HG03159 (cell line): ENCODE results near the gene SSX2.
"Not testable (repeated sequence)": the region's sequence is repeated elsewhere in the genome, so short reads cannot be mapped to it uniquely, and the experiment has no call there.

Source experiments
- ATAC-seq: cut with Tn5 transposase; IDR thresholded peaks from one replicate; pipeline ENCODE4 v1.9.1; 2021; ENCODE audit warnings: mild to moderate bottlenecking, moderate library complexity; ENCODE audit not compliant: unreplicated experiment

SSX2 gene

GRCh38 chrX:52707078-52707477, at the start of gene SSX2:
TSS of gene SSX2 (minus strand) at chrX:52707178. CDS start at chrX:52705749, 1,429 bp downstream.
- not testable (repeated sequence) for ATAC-seq

DNA sequence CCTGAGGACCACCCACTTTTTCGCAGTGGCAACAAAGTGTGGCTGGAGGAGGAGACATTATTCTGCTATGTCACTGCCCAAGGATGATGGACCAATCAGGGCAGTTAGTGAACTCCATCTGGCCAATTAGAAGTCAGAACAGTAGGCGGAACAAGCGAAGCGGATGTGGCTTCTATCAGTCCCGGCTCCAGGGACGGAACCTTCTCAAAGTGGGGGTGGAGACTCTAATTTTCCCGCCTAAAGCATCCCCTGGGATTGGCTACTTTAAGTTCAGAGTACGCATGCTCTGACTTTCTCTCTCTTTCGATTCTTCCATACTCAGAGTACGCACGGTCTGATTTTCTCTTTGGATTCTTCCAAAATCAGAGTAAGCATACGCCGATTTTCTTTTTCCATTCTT, 44.0 kb upstream of the SSX2 start, which contains the start of gene SSX2B:
Gene SSX2B, plus strand, starts transcription at position 301 of the 400 bp plus-strand sequence. CDS start 1,429 bp downstream, outside the sequence.
- not testable (repeated sequence) for ATAC-seq

GRCh38 chrX:52692034-52692433, 14.9 kb downstream of the SSX2 start:
- ATAC-seq = not testable (repeated sequence)

- not testable (repeated sequence) for ATAC-seq
These were observed 44.8 kb downstream of the SSX2 start for GRCh38 chrX:52662218-52662617.

DNA sequence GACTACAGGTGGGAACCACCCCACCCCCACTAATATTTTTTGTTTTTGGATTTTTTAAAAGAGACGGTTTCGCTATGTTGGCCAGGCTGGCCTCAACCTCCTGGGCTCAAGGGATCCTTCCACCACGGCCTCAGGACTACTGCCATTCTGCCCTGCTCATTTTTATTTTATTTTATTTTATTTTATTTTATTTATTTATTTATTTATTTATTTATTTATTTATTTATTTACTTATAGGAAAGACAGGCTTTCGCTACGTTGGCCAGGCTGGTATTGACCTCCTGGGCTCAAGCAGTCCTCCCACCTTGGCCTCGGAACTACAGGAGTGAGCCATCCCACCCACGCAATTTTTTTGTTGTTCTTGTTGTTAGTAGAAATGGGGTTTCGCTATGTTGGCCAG, 51.5 kb downstream of the SSX2 start:
- ATAC-seq = not testable (repeated sequence)

DNA sequence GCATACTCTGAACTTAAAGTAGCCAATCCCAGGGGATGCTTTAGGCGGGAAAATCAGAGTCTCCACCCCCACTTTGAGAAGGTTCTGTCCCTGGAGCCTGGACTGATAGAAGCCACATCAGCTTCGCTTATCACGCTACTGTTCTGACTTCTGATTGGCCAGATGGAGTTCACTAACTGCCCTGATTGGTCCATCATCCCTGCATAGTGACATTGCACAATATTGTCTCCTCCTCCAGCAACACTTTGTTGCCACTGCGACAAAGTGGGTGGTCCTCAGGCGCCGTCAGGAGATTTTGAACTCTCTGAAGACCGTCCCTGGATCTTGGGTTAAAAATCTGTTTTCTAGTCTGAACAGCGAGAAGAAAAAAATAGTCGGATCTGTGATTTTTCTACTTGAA, 52.2 kb downstream of the SSX2 start, which contains the start of gene SSX7:
Gene SSX7, minus strand, starts transcription at position 101 of the 400 bp plus-strand sequence. CDS start 1,428 bp downstream, outside the sequence.
- not testable (repeated sequence) for ATAC-seq

- not testable (repeated sequence) for ATAC-seq
These were observed 56.3 kb downstream of the SSX2 start for GRCh38 chrX:52650676-52651075.

- ATAC-seq = not testable (repeated sequence)
These were observed 58.0 kb downstream of the SSX2 start for GRCh38 chrX:52648956-52649355.
